Lower leg skin (tissue), 3 donors: Measurements from ENCODE around the gene SPHK2.

ENCODE experiments used
- CTCF ChIP-seq, 3 donors: fragments of 450-650 bp; IDR thresholded peaks; one replicate each; pipeline ENCODE4 v1.5.1; 2016; ENCODE audit warnings: antibody characterized with exemption in 3 of 3, mild to moderate bottlenecking in 3 of 3, moderate library complexity in 2 of 3
- POLR2A ChIP-seq, 2 donors: fragments of 450-650 bp; IDR thresholded peaks; one replicate each; pipeline ENCODE4 v1.6.1; 2016 to 2017; ENCODE audit warnings: antibody characterized with exemption in 2 of 2, mild to moderate bottlenecking in 1 of 2, moderate library complexity in 1 of 2

- TF ChIP-seq CTCF (IDR thresholded peaks at IDR 0.05) (no peak), POLR2A (IDR thresholded peaks at IDR 0.05) (no peak)
Observed at GRCh38 chr19:48623556-48624066, 4.3 kb downstream of the SPHK2 start.
